Measurements from ENCODE around the gene USP6NL. TPM values are rescaled to one million over a fixed set of nuclear protein-coding genes. Genes with fewer than 3 reads are reported as not detected.
"Not testable (repeated sequence)": the region's sequence is repeated elsewhere in the genome, so short reads cannot be mapped to it uniquely, and the experiment has no call there.

The USP6NL gene
- total RNA-seq, 1 donor from 2014 or later = 0.70 TPM

GRCh38 chr10:11448545-11449244 lies 162.8 kb downstream of the USP6NL start:
- intact Hi-C loops (cut with micrococcal nuclease) = no loop called here

GRCh38 chr10:11448190-11448544 lies 163.3 kb downstream of the USP6NL start:
- intact Hi-C loops (cut with micrococcal nuclease) = no loop called here

GRCh38 chr10:11447586-11447985 lies 163.9 kb downstream of the USP6NL start:
- intact Hi-C loops (cut with micrococcal nuclease) = no loop called here

GRCh38 chr10:11446864-11447263 lies 164.6 kb downstream of the USP6NL start:
- intact Hi-C loops (cut with micrococcal nuclease) = no loop called here

GRCh38 chr10:11446133-11446532 lies 165.3 kb downstream of the USP6NL start:
- intact Hi-C loops (cut with micrococcal nuclease) = no loop called here

- intact Hi-C loops (cut with micrococcal nuclease) = no loop called here
Measured at GRCh38 chr10:11444531-11445228, 166.8 kb downstream of the USP6NL start.

- intact Hi-C loops (cut with micrococcal nuclease) = no loop called here
Measured at GRCh38 chr10:11444155-11444530, 167.3 kb downstream of the USP6NL start.

- intact Hi-C loops (cut with micrococcal nuclease) = no loop called here
Measured at GRCh38 chr10:11443468-11444154, 167.8 kb downstream of the USP6NL start.

GRCh38 chr10:11442001-11442773 lies 169.3 kb downstream of the USP6NL start:
- intact Hi-C loops (cut with micrococcal nuclease) = no loop called here

GRCh38 chr10:11441151-11441535 lies 170.3 kb downstream of the USP6NL start:
- intact Hi-C loops (cut with micrococcal nuclease) = no loop called here

GRCh38 chr10:11440250-11441150 lies 170.9 kb downstream of the USP6NL start:
- intact Hi-C loops (cut with micrococcal nuclease) = no loop called here

GRCh38 chr10:11439523-11440053 lies 171.9 kb downstream of the USP6NL start:
- intact Hi-C loops (cut with micrococcal nuclease) = no loop called here

GRCh38 chr10:11437391-11438142 lies 173.9 kb downstream of the USP6NL start:
- intact Hi-C loops (cut with micrococcal nuclease) = no loop called here

GRCh38 chr10:11436445-11436844 lies 175.0 kb downstream of the USP6NL start:
- intact Hi-C loops (cut with micrococcal nuclease) = not testable (repeated sequence)

GRCh38 chr10:11435581-11435981 lies 175.9 kb downstream of the USP6NL start:
- intact Hi-C loops (cut with micrococcal nuclease) = no loop called here

- intact Hi-C loops (cut with micrococcal nuclease) = no loop called here
Measured at GRCh38 chr10:11434324-11434723, 177.1 kb downstream of the USP6NL start.

GRCh38 chr10:11433657-11434056 lies 177.8 kb downstream of the USP6NL start:
- intact Hi-C loops (cut with micrococcal nuclease) = no loop called here

GRCh38 chr10:11431216-11431555 lies 180.3 kb downstream of the USP6NL start:
- intact Hi-C loops (cut with micrococcal nuclease) = no loop called here

GRCh38 chr10:11430421-11431215 lies 180.8 kb downstream of the USP6NL start:
- intact Hi-C loops (cut with micrococcal nuclease) = no loop called here
